CD1c-positive myeloid dendritic cell (primary cell): Measurements from ENCODE around the gene C2orf69.
"Not testable (repeated sequence)": the region's sequence is repeated elsewhere in the genome, so short reads cannot be mapped to it uniquely, and the experiment has no call there.

Experiments
- DNase-seq: peaks from one replicate; pipeline ENCODE4 v3.0.0-alpha.2; 2016; ENCODE audit errors: extremely low spot score

C2orf69 gene, protein sequence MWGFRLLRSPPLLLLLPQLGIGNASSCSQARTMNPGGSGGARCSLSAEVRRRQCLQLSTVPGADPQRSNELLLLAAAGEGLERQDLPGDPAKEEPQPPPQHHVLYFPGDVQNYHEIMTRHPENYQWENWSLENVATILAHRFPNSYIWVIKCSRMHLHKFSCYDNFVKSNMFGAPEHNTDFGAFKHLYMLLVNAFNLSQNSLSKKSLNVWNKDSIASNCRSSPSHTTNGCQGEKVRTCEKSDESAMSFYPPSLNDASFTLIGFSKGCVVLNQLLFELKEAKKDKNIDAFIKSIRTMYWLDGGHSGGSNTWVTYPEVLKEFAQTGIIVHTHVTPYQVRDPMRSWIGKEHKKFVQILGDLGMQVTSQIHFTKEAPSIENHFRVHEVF

DNA sequence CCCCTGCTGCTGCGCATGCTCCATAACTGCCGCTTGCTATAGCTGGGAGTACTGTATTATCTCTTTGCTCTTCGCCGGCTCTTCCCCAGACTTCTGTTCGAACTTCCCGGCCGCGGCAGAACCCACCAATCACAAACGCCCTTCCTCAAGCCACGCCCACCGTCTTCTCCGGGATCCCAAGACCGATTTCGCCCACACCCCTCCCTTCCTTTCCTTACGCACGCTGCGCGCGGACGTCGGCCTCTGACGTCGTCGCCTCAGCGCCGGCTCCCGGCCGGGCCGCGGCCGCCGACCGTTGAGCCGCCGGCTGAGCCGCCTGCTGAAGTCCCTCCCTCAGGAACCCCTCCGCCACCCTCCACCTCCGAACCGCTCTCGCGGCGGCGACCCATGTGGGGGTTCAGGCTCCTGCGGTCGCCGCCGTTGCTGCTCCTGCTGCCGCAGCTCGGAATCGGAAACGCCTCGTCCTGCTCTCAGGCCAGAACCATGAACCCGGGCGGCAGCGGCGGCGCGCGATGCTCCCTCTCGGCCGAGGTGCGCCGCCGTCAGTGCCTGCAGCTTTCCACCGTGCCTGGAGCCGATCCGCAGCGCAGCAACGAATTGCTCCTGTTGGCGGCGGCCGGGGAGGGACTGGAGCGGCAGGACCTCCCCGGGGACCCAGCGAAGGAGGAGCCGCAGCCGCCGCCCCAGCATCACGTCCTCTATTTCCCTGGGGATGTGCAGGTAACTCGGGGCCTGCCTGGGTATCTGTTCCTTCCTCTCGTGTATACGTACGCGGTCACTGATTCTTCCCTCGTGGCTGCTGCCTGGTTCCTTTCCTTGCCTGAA lies at the start of gene C2orf69:
Gene C2orf69, plus strand, starts transcription at position 242 of the 825 bp plus-strand sequence. Its CDS starts 146 bp downstream, at position 388.
- DNase-seq: peak; percentile 97

DNA sequence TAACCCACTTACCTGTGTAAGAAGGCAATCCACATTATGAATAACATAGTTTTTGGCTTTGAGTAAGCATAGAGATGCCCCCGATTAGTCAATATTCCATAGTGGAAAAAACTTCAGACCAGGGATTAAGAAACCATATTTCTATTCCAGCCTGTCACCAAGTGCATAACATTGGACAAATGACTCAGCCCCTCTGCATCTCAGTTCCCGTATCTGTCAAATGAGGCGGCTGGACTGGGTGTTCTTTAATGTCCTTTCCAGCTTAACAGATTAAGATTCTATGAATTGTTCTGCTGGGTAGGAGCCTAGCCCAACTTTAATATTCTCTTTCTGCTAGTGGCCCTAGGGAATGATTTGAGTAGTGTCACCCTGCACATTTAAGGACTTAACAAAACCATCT lies 48.3 kb upstream of the C2orf69 start:
- DNase-seq: peak; percentile 19

DNA sequence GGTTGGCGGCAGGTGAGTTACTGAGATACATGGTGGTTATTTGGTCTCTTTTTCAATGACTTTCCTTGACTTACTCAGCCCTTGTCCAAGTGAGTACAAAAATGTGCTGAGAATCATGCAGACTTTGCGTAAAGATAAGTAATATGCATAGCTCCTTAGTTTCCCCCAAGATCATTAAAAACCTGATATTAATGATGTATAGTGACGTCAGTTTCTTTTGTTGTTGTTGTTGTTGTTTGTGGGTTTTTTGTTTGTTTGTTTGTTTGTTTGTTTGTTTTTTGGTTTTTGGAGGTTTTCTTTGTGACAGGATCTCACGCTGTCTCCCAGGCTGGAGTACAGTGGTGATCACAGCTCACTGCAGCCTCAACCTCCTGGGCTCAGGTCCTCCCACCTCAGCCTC lies 45.2 kb upstream of the C2orf69 start:
- no peak for DNase-seq

DNA sequence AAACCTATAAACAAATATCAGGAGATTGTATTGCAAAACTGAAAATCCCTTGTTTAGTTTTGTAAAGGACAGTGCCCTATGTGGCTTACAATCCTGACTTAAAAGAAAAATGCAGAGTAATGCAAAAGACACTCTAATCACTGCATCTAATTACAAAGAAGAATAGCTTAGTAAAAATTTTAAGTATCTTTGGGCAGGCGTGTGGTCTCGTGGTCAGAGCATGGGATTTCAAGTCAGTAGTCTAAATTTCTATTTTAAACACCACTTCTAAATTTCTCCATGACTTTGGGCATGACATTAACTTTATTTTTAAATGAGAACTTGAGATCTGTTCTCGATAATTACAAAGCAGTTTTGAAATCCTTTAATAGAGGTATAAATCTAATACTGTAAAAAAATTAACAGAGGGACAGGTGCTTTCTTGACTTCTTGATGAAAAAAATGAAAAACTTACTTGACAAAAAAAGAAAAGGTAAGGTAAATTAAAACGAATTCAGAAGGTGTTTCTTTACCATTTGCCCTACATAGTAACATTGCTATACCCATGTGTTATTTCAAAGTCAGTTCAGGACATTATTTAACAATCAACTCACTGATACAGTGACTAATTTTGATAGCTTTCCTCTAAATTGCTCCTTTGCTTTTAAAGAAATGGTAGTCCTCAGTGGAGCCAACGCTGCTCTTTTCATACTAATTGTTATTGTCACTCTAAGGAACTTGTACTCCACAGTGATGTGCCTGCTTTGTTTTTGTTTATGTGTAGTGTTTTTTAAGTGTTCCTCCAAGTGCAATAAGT lies 42.5 kb upstream of the C2orf69 start:
- no peak for DNase-seq

DNA sequence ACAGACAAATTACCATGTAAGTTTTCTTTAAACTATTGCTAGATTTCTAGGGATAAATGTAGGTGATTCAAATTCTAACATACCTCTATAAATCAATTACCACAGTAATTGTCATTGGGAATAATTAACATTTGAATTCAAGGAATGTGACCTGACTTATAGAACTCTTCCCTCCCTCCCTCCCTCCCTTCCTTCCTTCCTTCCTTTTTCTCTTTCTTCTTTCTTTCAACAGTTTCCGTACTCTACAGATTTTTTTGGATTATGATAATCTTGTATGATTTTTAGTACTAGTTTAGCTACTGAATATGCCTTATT lies 41.9 kb upstream of the C2orf69 start:
- no peak for DNase-seq

DNA sequence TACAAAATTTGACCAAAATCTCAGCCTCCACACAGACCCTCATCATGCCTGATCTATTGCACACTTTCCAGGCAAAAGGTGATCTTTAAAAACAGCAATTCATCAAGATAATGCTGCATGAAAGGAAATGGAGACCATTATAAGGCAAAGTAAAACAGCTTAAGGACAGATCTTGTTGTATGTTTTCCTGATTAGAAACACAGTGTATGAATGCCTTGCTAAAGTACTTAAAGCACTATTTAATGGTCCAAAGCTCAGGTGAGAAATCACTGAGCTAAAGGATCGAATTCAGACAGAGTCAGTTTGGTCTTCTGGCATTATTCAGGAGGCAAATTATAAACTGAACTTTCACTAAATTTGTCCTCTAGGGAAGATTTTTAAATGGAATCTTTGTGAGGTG lies 41.4 kb upstream of the C2orf69 start:
- DNase-seq: no peak

DNA sequence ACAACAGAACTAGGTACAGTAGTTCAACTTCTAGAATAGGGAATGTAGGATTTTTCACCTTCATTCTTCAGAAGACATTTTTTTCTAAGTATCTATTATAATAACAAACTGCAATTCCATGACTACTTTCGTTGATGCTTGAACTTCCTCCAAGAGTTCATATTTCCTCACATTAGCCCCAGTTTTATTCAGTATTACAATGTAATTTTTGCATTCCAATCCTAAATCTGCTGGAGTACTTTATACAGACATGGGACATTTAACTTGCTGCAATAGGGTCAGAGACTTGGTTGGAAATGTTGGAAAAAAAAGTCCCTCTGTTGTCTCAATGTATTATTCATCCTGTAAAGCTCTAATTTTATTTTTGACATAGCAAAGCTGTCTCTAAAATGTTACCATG lies 40.5 kb upstream of the C2orf69 start:
- no peak for DNase-seq

DNA sequence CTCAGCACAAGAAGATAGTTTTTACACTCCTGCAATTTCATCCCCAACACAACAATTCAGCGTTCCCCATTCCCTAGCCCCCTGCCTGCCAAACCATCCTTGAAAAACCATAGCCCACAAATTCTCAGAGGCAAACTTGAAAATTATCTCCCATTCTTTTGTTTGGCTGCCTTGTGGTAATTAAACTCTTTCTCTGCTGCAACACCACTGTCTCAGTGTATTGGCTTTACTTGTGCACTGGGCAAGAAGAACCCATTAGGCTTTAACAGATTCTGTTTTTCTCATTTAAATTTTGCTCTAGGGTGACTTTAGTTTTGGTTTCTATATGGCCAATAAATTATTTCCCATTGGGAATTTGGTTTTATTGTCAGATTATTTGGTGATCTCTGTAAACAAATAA lies 36.9 kb upstream of the C2orf69 start:
- DNase-seq: no peak

DNA sequence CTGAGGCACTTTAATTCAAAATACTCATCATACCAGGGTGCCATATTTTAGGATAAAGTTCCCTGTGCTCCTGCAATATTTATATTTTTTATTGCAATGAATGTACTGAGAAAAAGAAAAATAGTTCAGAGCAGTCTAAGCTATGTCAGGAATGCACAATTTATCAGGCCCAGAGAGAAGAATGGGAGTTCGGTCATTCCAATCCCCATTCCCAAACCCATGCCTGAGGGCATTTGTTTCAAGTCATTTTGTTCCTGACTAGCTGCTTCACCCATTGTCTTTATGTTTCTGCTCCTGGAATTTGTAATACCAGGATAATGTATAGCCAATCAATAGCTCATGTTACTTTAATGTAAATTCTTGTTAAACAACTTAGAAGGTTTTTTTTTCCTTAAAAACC lies 35.7 kb upstream of the C2orf69 start:
- DNase-seq: no peak

DNA sequence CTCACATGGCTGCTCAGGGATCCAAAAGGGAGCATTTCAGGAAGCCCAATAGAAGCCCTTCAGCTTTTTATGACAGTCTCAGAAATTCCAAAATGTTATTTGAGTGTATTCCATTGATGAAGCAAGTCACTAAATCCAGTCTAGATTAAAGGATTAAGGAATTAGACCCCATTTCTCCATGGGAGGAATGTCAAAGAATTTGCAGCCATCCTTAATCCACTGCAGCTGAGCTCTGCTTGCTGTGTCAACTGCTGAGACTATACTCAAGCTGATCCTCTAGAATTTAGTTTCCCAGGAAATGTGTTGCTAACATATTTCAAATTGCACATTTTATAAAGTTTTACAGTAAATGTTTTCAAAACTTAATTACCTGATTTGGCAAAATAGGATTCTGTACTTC lies 28.4 kb upstream of the C2orf69 start:
- DNase-seq: no peak

DNA sequence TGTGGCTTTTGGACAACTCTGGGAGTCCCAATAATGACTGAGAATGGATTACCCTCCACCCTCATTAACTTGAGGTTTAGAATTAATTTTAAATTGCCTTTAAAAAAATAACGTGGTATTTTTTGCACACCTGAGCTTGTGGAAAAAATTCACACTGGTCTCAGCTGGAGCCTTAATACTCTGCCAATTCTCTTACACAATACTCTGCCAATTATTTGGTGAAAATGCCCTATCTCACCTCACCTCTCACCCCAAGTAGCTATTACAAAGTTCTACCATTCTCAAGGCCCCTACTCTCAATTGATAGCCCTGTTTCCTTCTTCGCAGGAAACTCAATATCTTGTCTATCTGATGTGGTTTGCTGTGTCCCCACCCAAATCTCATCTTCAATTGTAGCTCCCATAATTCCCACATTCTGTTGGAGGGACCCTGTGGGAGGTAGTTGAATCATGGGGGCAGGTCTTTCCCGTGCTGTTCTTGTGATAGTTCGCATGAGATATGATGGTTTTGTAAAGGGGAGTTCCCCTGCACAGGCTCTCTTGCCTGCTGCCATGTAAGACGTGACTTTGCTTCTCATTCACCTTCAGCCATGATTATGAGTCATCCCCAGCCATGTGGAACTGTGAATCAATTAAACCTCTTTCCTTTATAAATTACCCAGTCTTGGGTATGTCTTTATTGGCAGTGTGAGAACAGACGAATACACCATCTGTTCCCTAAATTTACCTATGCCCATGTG lies 27.4 kb upstream of the C2orf69 start:
- no peak for DNase-seq

DNA sequence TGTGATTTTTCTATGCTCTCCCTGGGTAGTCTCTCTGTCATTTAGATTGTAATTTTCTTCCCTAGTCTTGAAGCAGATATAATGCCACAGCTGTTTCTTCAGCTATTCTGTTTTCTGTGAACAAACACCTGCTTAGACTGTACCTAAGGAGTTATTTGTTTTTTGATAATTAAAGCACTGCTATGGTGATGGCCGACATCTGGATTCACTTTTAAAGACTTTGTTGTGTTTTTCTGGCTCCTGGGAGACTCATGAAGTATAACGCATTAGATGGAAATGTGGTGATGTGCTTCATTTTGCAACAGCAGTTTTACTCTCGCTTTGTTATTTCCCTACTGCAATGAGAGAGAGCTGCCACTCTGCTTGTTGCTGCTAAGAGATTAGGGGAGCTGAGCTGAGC lies 15.7 kb upstream of the C2orf69 start:
- DNase-seq: no peak

DNA sequence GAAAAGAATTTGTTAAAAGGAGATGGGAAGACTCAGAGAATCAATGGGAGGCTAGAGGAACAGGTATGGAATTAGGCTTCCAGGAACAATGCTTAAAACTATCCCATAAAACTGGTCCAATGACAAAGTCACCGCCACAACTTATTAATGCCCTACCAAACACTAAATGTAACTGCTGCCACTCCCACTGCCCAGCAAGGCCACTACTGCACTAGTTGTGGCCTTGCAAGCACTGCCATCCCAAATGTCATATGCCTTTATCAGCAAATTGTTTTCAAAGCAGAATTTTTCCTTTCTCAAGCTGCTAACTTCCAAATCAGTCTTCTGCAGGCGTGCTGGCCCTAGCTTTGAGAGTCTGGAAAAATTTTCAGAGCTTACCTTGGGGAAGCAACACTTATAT lies 14.5 kb upstream of the C2orf69 start:
- DNase-seq: no peak

DNA sequence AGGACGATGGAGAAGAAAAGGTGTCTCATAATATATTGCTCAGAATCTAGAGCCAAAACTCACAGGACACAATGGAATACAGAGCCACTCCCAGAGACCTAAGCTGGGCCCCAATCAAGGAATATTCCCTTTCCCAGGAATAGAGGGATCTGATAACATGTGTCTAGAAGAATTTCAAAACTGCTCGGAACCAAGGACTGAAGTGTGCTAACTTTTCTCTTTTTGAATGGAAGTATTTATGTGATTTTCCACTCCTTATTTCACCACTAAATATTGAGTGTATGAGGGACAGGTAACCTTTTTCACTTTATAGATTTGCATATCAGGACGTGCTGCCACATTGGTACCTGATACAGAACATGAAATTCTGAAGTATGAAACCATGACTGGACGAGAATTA lies 9.2 kb upstream of the C2orf69 start:
- no peak for DNase-seq

DNA sequence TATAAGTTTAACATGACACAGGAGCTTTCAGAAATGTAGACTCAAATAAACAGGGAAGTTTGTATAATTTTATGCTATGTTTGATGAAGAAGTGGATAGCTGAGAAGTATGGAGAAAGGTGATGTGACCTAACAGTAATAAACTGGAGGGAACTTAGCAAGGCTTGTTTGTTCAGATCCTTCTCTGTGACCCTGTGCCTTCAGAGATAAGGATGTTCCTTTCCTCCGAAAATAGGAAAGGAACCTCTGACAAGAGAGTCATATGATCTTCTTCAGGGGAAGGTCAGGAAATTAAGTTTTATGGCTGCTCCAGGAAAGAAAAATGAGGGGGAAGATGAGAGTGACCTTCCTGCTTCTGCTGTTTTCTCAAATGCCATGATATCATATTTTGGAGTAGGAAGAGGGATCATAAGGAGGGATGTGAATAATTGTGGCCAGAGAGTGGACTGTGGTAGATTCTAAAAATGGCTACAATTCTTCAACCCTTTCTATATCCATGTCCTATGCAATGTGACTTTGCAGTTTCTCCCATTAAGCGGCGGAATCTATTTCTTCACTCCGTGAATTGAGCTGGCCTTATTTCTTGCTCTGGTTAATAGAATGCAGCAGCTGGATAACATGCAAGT lies 8.5 kb upstream of the C2orf69 start:
- no peak for DNase-seq

DNA sequence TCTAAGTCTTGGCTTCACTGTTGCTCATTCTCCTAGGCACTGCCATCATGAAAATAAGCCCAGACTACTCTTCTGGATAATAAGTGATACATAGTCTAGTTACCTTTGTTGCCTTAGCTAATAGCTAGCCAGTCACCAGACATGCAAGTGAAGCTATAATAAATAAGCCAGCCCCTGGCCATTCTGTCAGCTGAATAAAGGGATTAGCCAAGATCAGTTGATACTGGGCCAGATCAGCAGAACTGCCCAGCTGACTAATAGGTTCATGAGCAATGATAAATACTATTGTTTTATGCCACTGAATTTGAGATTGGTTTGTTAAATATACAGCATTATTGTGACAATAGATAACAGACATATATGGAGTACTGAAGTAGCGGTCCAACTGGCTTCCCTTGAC lies 8.0 kb upstream of the C2orf69 start:
- no peak for DNase-seq

DNA sequence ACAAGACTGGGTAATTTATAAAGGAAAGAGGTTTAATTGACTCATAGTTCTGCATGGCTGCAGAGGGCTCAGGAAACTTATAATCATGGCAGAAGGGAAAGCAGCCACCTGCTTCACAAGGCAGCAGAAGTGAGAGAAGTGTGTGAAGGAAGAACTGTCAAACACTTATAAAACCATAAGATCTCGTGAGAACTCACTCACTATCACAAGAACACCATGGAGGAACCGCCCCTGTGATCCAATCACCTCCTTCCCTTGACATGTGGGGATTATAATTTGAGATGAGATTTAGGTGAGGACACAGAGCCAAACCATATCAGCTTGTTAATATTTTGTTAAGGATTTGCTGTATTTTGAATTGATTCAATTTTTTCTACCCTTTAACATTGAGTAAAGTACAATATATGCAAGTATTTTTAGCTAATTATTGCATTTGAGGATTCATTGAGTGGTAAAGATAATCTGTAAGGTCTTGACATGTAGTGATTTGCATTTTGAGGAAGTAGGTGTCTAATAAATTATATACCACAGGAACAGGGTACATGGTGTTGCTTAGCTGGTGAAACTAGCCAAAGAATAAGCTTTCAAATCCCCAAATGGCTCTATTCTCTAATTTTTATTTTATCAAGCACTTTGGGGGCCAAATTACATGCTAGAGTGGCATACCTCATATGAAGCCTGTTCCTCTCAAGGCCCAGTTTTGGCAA lies 3.9 kb upstream of the C2orf69 start:
- no peak for DNase-seq

DNA sequence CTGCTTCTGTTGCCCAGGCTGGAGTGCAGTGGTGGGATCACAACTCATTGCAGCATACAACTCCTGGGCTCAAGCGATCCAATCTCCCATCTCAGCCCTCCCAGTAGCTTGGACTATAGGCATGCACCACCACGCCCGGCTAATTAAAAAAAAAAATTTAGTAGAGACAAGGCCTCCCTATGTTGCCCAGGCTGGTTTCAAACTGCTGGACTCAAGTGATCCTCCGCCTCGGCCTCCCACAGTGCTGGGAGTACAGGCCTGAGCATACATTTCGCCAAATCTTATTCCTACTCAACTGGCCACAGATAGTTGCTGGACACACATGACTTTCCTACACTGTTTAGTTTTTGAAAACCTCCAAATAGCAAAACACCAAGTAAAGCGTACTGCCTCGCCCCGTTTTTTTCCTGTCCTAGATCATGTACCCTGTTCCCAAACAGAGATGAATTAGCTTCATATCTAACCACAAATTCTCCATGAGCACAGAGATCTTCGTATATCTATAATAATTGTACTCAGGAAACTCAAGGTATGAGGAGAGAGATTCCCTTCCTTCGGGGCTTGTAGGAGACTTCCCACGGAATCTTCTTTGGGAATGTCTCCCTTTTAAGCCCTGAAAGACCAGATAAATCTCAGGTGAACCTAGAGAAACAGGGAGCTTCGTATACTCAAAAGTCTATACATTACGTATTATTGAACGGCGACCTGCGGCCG lies 598 bp upstream of the C2orf69 start:
- DNase-seq: no peak

DNA sequence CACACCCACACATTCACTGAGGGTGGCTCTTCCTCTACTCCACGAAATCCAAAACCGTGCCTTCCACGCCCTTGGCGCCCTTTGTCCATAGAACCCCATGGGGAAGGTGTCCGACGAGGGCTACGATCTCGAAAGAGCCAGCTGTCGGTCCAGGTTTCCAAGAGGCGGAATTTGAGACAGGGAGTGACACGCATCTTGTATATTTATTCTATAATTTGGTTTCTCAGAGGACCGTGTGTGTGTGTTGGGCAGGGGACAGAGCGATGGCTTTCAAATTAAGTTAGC lies 726 bp downstream of the C2orf69 start:
- peak; percentile 80 for DNase-seq

DNA sequence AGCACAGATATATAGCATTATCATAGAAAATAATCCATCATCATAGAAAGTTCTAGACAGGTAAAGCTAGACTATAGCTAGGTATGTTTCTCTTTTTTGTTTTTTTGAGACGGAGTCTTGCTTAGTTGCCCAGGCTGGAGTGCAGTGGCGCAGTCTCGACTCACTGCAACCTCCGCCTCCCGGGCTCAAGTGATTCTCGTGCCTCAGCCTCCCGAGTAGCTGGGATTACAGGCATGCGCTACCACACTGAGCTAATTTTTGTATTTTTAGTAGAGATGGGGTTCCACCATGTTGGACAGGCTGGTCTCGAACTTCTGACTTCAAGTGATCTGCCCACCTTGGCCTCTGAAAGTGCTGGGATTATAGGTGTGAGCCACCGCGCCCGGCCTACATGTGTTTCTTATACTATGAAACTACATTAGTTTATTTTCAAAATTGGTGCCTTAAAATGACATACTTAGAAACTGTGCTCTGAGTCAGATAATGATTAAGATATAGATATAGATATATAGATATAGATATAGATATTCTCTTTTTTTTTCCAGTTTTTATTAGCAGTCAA lies 1.5 kb downstream of the C2orf69 start:
- DNase-seq: not testable (repeated sequence)
